GM19099 (cell line): Measurements from ENCODE around the gene PIGV.

Experiments
- POLR2A ChIP-seq: IDR thresholded peaks from 3 replicates; pipeline ENCODE4 v1.6.1; 2011; ENCODE audit warnings: low read depth; ENCODE audit not compliant: insufficient read length; ENCODE audit errors: extremely low read depth

Gene PIGV

DNA sequence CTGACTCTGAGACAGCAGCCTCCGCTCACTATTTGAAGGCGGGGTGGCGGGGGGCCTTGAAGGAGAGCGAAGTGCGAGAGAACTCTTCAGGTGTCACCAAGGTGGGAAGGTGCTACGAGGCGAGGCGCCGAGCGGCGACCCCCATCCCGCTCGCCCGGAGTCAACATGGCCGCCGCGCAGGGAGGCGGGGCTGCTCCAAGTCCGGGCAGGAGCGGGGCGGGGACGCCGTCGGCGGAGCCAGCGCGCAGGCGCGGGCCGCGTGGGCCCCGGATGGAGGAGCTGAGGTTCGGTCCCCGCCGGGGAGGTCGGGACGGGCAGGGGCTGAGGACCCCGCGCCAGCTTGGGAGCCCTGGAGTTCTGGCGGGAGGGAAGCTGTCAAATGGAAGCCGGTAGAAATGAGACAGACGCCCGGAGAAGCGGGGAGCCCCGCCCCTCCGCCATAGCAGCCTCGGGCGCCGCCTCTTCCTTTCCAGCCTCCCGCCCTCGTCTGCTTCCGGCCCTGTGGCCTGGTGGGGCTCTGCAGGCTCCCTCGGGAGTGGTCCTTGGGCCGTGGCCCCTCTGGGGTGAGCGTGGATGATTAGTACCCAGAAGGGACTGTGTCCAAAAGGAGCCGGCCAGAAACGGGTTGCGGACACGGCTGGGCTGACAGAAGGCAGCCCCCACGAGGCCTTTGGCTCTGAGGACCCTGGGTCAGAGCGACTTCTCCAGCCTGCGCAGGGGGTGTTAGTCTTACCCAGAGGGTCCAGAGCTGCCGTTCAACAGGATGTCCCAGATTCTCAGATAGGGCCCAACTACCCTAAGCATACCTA, at the start of gene PIGV:
Gene PIGV, plus strand, starts transcription at position 245 of the 809 bp plus-strand sequence. CDS start 2,866 bp downstream, outside the sequence.
- peak; percentile 79 for TF ChIP-seq POLR2A

DNA sequence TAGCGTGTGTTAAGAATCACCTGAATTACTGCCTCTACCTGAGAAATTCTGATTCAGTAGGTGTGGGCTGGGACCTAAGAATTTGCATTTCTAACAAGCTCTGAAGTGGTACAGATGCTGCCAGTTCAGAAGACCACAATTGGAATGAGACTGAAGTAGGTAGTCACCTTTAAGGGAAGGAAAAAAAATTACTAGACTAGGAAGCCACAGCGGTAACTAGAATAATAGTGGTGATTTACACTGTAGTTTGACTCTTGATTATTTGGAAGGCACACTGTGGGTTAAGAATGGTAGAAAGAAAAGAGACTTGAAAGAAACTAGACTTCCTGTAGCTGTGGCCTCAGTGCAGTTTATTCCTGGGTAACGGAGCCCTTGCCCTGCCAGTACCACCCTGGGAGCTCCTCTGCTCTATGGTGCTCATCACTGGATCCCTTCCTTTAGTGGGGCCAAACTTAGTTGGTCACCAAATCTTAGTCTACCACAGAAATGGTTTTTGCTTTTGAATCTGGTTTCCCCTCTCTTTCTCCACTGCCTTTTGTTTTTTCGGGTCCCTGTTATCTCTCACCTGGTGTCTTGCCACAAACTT, 48.3 kb upstream of the PIGV start:
- no peak for TF ChIP-seq POLR2A

- TF ChIP-seq POLR2A: no peak
Measured at GRCh38 chr1:26740023-26740634, 47.6 kb upstream of the PIGV start.

DNA sequence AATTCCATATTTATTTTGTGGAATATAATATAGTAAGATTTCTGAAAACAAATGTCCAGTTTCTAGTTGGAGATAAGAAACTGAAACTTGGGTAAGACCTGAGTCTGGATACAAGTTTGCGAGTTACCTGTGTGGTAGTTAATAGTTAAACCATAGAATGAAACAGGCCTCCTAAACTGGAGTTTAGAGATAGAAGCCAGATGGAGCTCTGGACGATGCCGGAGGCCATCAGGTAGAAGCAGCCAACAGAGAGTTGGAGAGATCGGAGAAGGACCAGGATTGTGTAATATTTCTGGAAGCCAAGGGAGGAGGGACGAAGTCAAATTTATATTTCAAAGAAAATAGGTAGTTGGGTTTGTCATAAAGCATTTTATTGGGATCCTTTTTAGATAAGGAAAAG, 46.8 kb upstream of the PIGV start:
- no peak for TF ChIP-seq POLR2A

DNA sequence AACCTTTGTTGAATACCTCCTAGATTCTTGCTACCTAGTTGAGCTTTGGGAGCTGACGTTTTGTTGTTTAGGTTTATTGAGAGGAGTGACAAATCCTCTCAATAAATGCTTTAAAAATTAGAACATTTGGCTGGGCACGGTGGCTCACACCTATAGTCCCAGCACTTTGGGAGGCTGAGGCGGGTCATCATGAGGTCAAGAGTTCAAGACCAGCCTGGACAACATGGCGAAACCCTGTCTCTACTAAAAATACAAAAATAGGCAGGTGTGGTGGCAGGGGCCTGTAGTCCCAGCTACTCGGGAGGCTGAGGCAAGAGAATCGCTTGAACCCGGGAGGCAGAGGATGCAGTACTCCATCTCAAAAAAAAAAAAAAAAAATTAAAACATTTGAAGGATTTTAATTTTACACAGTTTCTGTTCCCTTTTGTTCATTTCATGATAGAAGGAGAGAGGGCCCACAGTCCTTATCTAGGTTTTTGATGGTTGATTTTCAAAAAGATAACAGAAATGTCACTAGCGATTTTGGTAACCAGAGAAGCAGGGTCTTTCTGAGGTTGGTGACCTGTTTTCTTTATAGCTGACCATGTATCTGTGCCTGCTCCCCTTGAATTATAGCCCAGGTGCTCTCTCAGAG, 44.2 kb upstream of the PIGV start:
- no peak for TF ChIP-seq POLR2A

DNA sequence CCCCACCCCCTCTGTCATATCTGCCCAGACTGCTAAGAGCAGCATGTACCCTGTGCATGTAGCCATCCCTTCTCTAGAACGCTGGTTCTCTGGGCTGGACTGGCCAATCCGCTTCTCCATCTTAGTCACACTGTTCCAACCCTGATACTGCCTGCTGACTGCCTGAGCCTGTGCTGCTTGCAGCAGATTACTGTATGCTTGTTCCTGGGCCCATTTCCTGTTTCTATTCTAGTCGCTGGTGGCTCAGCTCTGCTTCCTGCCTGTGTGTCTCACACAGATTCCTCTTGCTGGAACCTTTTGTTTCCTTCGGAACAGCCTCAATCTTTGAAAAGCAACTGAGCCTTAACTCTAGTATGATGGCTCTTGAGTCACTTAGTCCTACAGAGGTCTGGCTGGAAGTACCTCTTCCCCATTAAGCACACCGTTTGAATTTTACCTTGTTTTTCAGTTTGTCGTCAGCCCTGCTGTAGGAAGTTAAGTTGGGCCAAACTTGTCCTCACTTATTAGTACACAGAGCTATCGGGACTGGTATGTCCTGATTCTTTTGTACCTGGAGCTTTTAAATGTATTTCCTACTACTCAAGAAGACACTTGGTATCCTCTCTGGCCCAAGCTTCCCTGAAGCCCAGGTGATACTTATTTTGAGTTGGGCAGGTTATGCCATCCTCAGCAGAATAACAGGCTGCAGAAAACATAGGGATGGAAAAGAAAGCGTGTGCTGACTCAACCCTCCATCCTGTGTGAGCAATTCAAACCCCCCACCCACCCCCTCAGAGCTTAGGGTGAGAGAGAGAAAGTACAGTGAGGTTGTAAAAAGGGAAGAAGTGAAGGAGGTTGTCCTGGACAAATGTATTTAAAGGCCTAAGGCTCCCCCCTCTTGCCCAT, 43.4 kb upstream of the PIGV start:
- peak; percentile 51 for TF ChIP-seq POLR2A

GRCh38 chr1:26745191-26745590, 42.6 kb upstream of the PIGV start:
- no peak for TF ChIP-seq POLR2A

DNA sequence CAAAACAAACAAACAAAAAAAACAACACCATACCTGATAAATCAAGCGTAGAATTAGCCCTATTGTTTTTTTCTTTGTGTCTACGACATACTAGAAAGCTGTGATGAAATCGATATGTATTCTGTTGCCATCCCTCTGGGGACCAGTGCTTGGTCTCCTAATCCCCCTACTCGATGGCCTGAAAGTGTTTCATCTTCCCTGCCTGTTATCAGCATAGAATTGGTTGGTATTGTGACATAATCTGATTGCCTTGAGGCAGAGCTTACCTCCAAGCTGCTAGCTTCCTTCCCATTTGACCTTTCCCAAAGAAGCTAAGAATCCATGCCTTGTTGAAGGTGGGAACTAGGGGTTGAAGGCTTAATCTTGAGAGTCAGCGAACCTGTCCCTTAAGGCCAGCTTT, 40.7 kb upstream of the PIGV start:
- no peak for TF ChIP-seq POLR2A

- no peak for TF ChIP-seq POLR2A
Measured at GRCh38 chr1:26748351-26748750, 39.4 kb upstream of the PIGV start.

DNA sequence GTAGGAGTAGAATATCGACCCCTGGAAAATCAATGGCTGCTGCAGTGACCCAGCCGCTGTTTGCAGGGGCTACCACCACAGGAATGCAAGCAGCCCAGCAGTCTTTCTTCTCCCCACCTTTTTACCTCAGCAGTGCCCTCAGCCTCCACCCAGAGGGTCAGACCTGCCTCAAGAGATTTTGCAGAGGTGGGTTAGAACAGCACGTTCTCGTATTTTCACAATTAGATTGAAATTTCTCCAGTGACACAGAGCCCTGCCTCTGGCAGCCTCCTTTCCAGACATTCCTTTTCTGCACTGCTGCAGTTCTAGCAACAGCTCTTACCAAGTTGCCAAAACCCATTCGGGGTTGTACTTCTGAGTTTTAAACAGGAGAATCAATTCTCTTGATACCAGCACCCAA, 38.3 kb upstream of the PIGV start:
- TF ChIP-seq POLR2A: no peak

DNA sequence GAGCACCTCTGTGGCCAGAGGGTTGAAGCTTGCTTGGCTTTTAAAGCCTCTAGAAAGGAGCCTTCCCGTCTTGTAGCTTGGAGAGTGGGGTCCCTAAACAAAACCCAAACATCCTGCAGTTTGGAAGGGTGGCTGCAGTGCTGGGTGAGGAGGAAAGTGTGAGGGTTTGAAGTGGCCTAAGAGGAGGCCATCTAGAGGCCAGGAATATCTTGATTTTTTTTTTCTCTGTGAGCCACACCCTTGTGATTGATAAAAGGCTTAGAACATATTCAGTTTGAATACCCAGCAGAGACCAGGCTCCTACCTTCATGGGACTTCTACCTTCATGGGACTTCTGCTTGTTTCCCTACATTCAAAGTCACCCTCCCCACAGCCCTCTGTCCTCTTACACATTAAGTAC, 37.3 kb upstream of the PIGV start:
- no peak for TF ChIP-seq POLR2A

DNA sequence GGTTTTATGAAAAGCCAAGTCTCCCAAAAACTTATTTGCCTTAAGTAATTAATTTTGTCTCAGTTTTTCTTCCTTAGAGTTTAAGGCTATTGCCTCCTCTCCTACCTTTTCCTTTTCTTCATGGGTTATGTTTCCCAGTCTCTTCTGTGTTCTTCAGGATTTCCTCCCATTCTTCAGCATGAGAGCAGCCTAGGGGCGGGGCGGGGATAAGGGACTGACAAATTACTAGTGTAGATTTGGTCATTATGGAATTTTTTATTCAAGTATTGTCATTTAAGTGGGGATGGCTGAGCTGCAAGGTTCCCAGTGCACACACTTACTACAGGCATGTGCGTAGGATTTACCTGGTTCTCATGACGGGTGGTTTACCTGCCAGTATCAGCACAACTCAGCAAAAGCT, 35.2 kb upstream of the PIGV start:
- TF ChIP-seq POLR2A: no peak

DNA sequence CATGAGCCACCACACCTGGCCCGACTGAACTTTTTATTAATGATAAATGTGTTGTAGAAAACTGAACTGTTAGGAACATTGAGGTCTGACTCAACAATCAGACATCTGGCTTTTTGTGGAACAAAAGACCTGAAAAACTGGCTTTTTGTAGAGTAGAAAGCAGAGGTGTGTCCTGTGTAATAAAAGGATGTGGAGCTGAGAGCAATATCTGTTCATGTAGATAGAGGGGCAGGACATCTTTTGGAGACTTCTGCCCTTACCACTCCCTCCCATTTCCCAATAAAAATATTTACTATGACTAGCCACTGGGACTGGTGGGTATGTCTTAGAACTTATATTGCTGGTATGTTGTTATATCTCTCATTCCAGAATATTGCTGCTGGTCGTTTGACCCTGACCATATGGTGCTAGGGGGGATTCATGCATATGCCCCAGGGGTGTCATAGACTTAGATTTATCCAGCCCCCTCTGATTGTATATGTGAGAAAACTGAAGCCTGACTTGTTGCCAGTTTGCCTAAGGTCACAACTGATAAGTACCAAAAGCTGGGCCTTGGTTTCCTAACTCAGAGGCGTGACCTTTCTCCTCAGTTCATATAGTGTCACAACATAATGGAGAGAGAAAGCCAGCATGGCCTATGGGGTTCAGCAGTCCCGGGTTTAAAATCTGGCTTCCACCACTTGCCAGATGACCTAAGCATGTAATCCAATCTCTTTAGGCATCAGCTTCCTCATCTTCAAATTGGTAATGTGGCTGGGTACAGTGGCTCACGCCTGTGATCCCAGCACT, 33.5 kb upstream of the PIGV start:
- no peak for TF ChIP-seq POLR2A

DNA sequence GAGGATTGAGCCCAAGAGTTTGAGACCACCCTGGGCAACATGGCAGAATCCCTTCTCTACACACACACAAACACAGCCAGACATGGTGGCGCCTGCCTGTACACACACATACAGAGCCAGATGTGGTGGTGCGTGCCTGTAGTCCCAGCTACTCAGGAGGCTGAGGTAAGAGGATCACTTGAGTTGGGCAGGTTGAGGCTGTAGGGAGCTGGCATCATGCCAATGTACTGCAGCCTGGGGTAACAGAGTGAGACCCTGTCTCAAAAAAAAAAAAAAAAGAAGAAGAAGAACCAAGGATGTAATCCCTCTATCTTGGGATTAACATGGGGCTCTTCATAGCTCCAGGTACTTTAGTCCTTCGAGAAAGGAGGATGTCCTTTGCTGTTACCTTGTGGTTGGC, 29.4 kb upstream of the PIGV start:
- no peak for TF ChIP-seq POLR2A
